Ovary (tissue), 9 donors: ENCODE measurements around the gene PEX12. TPM values are rescaled to one million over a fixed set of nuclear protein-coding genes. Genes with fewer than 3 reads are reported as not detected.
"Not testable (repeated sequence)": the region's sequence is repeated elsewhere in the genome, so short reads cannot be mapped to it uniquely, and the experiment has no call there.

Experiments
- DNase-seq, 5 donors: peaks; one replicate each; pipeline ENCODE4 v3.0.0-alpha.2; 2019 to 2020
- H3K27ac ChIP-seq, 2 donors: fragments of 200-600 bp; one replicate each; pipeline versions ENCODE4 v1.5.1 to v1.8.0; 2019 to 2022
- H3K27me3 ChIP-seq: fragments of 200-600 bp; one replicate; pipeline ENCODE4 v1.8.0; 2022
- H3K36me3 ChIP-seq: fragments of 200-600 bp; sonication (generic); one replicate; pipeline ENCODE4 v1.5.1; 2019
- H3K4me1 ChIP-seq: one replicate; pipeline ENCODE4 v1.8.1; 2013; ENCODE audit warnings: mild to moderate bottlenecking, moderate library complexity; ENCODE audit not compliant: insufficient read depth
- H3K4me3 ChIP-seq: fragments of 200-600 bp; sonication (generic); one replicate; pipeline ENCODE4 v1.5.1; 2017
- H3K9me3 ChIP-seq, 2 donors: fragments of 200-600 bp in 1 of 2; sonication (generic) in 1 of 2; one replicate each; pipeline versions ENCODE4 v1.5.1 to v1.8.1; 2013 to 2019; ENCODE audit warnings: mild to moderate bottlenecking in 1 of 2, moderate library complexity in 1 of 2
- EP300 ChIP-seq: sonication (generic); formaldehyde crosslinking; IDR thresholded peaks from one replicate; pipeline ENCODE4 v1.6.1; 2017; ENCODE audit warnings: antibody characterized with exemption
- POLR2A ChIP-seq: fragments of 450-650 bp; IDR thresholded peaks from one replicate; pipeline ENCODE4 v1.6.1; 2017; ENCODE audit warnings: antibody characterized with exemption, mild to moderate bottlenecking, moderate library complexity
- WGBS, 3 donors: extraction: QIAGEN DNeasy Blood & Tissue Kit in 1 of 3; methylation state at CpG; one replicate each; pipeline versions ENCODE4 v1.1.5 to v1.1.7; 2013 to 2017; 5-methylcytosine and 5-hydroxymethylcytosine counted together
- intact Hi-C, 4 donors: fragments of 100-400 bp; cut with DNase I; formaldehyde crosslinking; loops; one replicate each; pipeline versions ENCODE4 v1.11.0 to v1.15.1; 2022 to 2023
- polyA plus RNA-seq, 2 donors: library from polyadenylated mRNA; stranded (reverse); fragments of 200-250 nt in 1 of 2; fragments of 350-450 nt in 1 of 2; fragmentation: Illumina TruSeq in 1 of 2; extraction: RNeasy Lipid Tissue Mini Kit (QIAGEN cat#74804) in 1 of 2; gene quantifications; one replicate each; pipeline ENCODE4 v1.2.3, GENCODE V29; 2013 to 2014
- small RNA-seq: library from RNA; depleted of rRNA; stranded (forward); fragments of <200 nt; gene quantifications from one replicate; pipeline ENCODE3, GENCODE V24; 2016
- total RNA-seq, 7 donors: library from RNA; depleted of rRNA in 2 of 7; stranded (reverse); fragments of >200 nt in 2 of 7; fragmentation: NEBNext Ultra II Directional in 3 of 7; extraction: Animal tissue kit (Norgen Biotek cat#: 25700) in 3 of 7; gene quantifications; one replicate each; pipeline versions ENCODE4 v1.1.0 to v1.2.4, GENCODE V29; 2016 to 2023
- TF ChIP-seq, protein P1 (sequence below), 3 donors: fragments of 450-650 bp in 2 of 3; fragments of 200-600 bp in 1 of 3; IDR thresholded peaks; one replicate each; pipeline versions ENCODE4 v1.5.1 to v1.8.0; 2016 to 2022; ENCODE audit warnings: antibody characterized with exemption in 3 of 3, mild to moderate bottlenecking in 1 of 3
- donor health status: DM: no; HTN: no; CAD: no; lungs with moderate emphysema.
- donor health status: DM: no; HTN: no; CAD: no.
- donor health status: Bipolar disorder and iron deficiency.
- donor health status: DM: yes; HTN: yes; CAD: no.
- donor health status: DM: no; HTN: no; CAD: no.
- donor health status: DM: yes; HTN: yes; CAD: no.

PEX12 gene
- total and polyA plus RNA-seq, 9 donors = 4.0 to 9.8 (median 6.5) TPM

DNA sequence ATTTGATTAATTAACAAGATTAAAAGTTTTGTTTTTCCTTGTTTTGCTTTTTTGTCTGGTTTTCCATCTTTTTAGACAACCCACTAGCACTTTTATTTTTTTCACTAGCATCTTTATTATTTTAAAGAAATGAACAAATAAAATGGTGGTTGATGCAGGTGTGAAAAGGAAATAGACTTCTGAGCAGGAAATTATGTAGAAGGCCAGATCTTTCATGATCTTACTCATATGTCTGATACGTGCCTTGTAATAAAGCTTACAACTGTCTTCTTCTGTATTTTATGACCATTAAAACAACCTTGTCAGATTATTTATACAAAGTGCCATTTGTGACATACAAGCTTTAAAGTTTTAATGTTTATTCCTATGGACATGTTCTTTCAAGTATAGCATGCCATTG, 47.2 kb downstream of the PEX12 start:
- DNase-seq = no peak
- 72 to 73% (median 72%) methylated on average over 1 of the region's 1 CpG for WGBS, 3 donors
- H3K27me3 ChIP-seq = no peaks in the 10 kb centered on the region
- no peak overlapping the region for H3K27ac ChIP-seq
- no peaks in the 10 kb centered on the region for H3K36me3 ChIP-seq
- H3K4me3 ChIP-seq = no peak overlapping the region
- H3K4me1 ChIP-seq = no peaks in the 10 kb centered on the region
- no peak for TF ChIP-seq EP300
- TF ChIP-seq, protein P1, sequence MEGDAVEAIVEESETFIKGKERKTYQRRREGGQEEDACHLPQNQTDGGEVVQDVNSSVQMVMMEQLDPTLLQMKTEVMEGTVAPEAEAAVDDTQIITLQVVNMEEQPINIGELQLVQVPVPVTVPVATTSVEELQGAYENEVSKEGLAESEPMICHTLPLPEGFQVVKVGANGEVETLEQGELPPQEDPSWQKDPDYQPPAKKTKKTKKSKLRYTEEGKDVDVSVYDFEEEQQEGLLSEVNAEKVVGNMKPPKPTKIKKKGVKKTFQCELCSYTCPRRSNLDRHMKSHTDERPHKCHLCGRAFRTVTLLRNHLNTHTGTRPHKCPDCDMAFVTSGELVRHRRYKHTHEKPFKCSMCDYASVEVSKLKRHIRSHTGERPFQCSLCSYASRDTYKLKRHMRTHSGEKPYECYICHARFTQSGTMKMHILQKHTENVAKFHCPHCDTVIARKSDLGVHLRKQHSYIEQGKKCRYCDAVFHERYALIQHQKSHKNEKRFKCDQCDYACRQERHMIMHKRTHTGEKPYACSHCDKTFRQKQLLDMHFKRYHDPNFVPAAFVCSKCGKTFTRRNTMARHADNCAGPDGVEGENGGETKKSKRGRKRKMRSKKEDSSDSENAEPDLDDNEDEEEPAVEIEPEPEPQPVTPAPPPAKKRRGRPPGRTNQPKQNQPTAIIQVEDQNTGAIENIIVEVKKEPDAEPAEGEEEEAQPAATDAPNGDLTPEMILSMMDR (IDR thresholded peaks at IDR 0.05) = no peak
- no peak for TF ChIP-seq POLR2A
- intact Hi-C loops = loop anchor here in 3 of 4 donors (5.0 to 10.0 kb wide), 3 partner anchors 216 to 356 kb away; no protein-coding TSS in a partner anchor
- H3K9me3 ChIP-seq = no peaks in the 10 kb centered on the region

DNA sequence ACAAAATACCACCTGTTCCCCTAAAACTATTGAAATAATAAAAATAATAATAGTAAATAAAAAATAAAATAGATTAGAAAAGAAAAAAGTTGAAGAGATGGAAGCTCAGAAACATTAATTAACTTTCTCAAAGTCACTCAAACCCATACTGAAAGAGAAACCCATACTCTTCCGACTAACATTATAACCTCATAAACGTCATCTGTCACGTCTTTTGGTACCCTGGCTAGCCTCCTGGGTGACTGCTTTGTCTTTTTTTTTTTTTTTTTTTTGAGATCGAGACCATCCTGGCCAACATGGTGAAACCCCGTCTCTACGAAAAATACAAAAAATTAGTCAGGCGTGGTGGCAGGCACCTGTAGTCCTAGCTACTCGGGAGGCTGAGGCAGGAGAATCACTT, 48.5 kb downstream of the PEX12 start:
- no peaks in the 10 kb centered on the region for H3K9me3 ChIP-seq
- no peak overlapping the region for H3K27ac ChIP-seq
- DNase-seq = no peak
- H3K36me3 ChIP-seq = no peaks in the 10 kb centered on the region
- no peak for TF ChIP-seq POLR2A
- TF ChIP-seq, protein P1 (IDR thresholded peaks at IDR 0.05) = no peak
- no peak for TF ChIP-seq EP300
- 85 to 87% (median 86%) methylated on average over 8 of the region's 8 CpGs for WGBS, 3 donors
- no peak overlapping the region for H3K4me3 ChIP-seq
- no peaks in the 10 kb centered on the region for H3K4me1 ChIP-seq
- no peaks in the 10 kb centered on the region for H3K27me3 ChIP-seq
- intact Hi-C loops = loop anchor here in 3 of 4 donors (5.0 to 10.0 kb wide), 3 partner anchors 215 to 355 kb away; no protein-coding TSS in a partner anchor

DNA sequence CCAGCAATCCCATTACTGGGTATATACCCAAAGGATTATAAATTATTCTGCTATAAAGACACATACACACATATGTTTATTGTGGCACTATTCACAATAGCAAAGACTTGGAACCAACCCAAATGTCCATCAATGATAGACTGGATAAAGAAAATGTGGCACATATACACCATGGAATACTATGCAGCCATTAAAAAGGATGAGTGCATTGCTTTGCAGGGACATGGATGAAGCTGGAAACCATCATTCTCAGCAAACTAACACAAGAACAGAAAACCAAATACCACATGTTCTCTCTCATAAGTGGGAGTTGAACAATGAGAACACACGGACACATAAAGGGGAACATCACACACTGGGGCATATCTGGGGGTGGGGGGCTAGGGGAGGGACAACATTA, 49.0 kb downstream of the PEX12 start:
- H3K27me3 ChIP-seq, intact Hi-C loops, H3K4me3 ChIP-seq, H3K9me3 ChIP-seq, H3K27ac ChIP-seq, H3K4me1 ChIP-seq, DNase-seq, H3K36me3 ChIP-seq: not testable (repeated sequence)
- 82 to 93% (median 92%) methylated on average over 1 of the region's 1 CpG for WGBS, 3 donors

Small RNA genes lying within 50 kb of the gene (small RNA-seq; reads per million reads assigned to genes)
- gene AC004134.1 (not detected), gene AC015911.1 (not detected), gene SNORD7 (84.1 reads per million, percentile 91 among the genes with 10 or more reads in this experiment)

Other genes with a start within 250 kb of the PEX12 start
- gene SLFN11, start 204.9 kb downstream of the PEX12 start, total RNA-seq = 10 to 100 TPM; 27.7 to 75.0 (median 42.7) TPM
- gene SLFN11, start 204.9 kb downstream of the PEX12 start, polyA plus RNA-seq = 10 to 100 TPM in 1 of 2 donors, 1 to 10 TPM in 1; 9.6 to 36.0 TPM
- gene SLFN12, start 146.1 kb downstream of the PEX12 start, total RNA-seq = 10 to 100 TPM in 2 of 7 donors, 1 to 10 TPM in 5; 7.0 to 11.3 (median 7.8) TPM
- 10 to 100 TPM in 1 of 2 donors, 1 to 10 TPM in 1; 4.4 to 10.3 TPM for gene SLFN12, start 146.1 kb downstream of the PEX12 start, polyA plus RNA-seq
- gene SLFN13, start 129.8 kb downstream of the PEX12 start, total RNA-seq = 10 to 100 TPM in 5 of 7 donors, 1 to 10 TPM in 2; 1.7 to 20.6 (median 14.4) TPM
- gene SLFN13, start 129.8 kb downstream of the PEX12 start, polyA plus RNA-seq = 1 to 10 TPM in 1 of 2 donors, under 1 TPM in 1; 0.99 to 6.4 TPM
- gene SLFN12L, start 40.9 kb downstream of the PEX12 start, total RNA-seq = 1 to 10 TPM in 2 of 7 donors, under 1 TPM in 5; 0.23 to 1.2 (median 0.79) TPM
- 1 to 10 TPM in 1 of 2 donors, under 1 TPM in 1; 0.53 to 1.2 TPM for gene SLFN12L, start 40.9 kb downstream of the PEX12 start, polyA plus RNA-seq
- gene SLFN14, start 17.8 kb downstream of the PEX12 start, total RNA-seq = not detected
- gene SLFN14, start 17.8 kb downstream of the PEX12 start, polyA plus RNA-seq = not detected
- 100 to 1,000 TPM in 5 of 7 donors, 10 to 100 TPM in 2; 48.3 to 170 (median 139) TPM for gene AP2B1, start 8.8 kb upstream of the PEX12 start, total RNA-seq
- gene AP2B1, start 8.8 kb upstream of the PEX12 start, polyA plus RNA-seq = 100 to 1,000 TPM in 1 of 2 donors, 10 to 100 TPM in 1; 42.6 to 164 TPM
- 10 to 100 TPM in 1 of 7 donors, 1 to 10 TPM in 6; 5.1 to 14.8 (median 6.7) TPM for gene RASL10B, start 153.1 kb upstream of the PEX12 start, total RNA-seq
- gene RASL10B, start 153.1 kb upstream of the PEX12 start, polyA plus RNA-seq = 1 to 10 TPM; 2.3 to 4.8 TPM
- gene GAS2L2, start 174.7 kb upstream of the PEX12 start, total RNA-seq = 1 to 10 TPM in 2 of 7 donors, under 1 TPM in 3, not detected in 2; 0.37 to 9.0 (median 0.62) TPM
- gene GAS2L2, start 174.7 kb upstream of the PEX12 start, polyA plus RNA-seq = under 1 TPM in 1 of 2 donors, not detected in 1; 0.02 TPM
- gene C17orf50, start 182.3 kb upstream of the PEX12 start, total RNA-seq = not detected
- gene C17orf50, start 182.3 kb upstream of the PEX12 start, polyA plus RNA-seq = not detected
- 10 to 100 TPM in 1 of 7 donors, 1 to 10 TPM in 4, under 1 TPM in 2; 0.25 to 33.3 (median 3.3) TPM for gene MMP28, start 217.1 kb upstream of the PEX12 start, total RNA-seq
- gene MMP28, start 217.1 kb upstream of the PEX12 start, polyA plus RNA-seq = 1 to 10 TPM; 5.9 to 7.1 TPM
- gene TAF15, start 230.9 kb upstream of the PEX12 start, total RNA-seq = 100 to 1,000 TPM in 5 of 7 donors, 10 to 100 TPM in 2; 30.2 to 162 (median 126) TPM
- gene TAF15, start 230.9 kb upstream of the PEX12 start, polyA plus RNA-seq = 100 to 1,000 TPM in 1 of 2 donors, 10 to 100 TPM in 1; 88.9 to 223 TPM